Coronary artery (tissue), 2 donors: ENCODE data around the gene PHACTR1.

Experiments used
- DNase-seq: peaks from one replicate; pipeline ENCODE4 v3.0.0-alpha.2; 2017; ENCODE audit warnings: low spot score
- H3K27ac ChIP-seq, 2 donors: fragments of 200-600 bp; sonication (generic); one replicate each; pipeline ENCODE4 v1.5.1; 2016 to 2019
- H3K4me3 ChIP-seq: fragments of 200-600 bp; sonication (generic); 2 replicates; pipeline ENCODE4 v1.5.1; 2016; ENCODE audit warnings: mild to moderate bottlenecking, moderate library complexity
- TF ChIP-seq, protein P1 (sequence below): fragments of 200-600 bp; sonication (generic); IDR thresholded peaks from one replicate; pipeline ENCODE4 v1.5.1; 2019; ENCODE audit warnings: antibody characterized with exemption

PHACTR1 gene

DNA sequence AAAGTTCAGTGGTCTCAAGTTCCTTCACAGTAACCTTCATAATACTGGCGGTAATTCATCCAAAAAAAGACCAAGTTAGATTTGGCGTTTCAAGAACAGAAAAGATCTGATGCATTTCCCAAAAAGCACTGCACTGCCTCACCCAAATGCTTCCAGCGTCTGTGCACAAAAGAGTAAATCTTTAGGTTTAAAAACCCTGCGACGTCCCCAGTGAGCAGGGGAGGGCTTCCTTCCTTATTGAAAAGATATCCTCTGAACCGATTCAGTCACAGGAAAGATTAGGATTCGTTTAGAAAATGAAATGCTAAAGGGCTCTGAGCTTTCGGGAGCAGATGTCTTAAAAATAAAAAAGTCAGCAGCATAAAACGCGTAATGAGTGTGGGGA is 611.1 kb downstream of the PHACTR1 start:
- no peak for DNase-seq
- TF ChIP-seq, protein P1, sequence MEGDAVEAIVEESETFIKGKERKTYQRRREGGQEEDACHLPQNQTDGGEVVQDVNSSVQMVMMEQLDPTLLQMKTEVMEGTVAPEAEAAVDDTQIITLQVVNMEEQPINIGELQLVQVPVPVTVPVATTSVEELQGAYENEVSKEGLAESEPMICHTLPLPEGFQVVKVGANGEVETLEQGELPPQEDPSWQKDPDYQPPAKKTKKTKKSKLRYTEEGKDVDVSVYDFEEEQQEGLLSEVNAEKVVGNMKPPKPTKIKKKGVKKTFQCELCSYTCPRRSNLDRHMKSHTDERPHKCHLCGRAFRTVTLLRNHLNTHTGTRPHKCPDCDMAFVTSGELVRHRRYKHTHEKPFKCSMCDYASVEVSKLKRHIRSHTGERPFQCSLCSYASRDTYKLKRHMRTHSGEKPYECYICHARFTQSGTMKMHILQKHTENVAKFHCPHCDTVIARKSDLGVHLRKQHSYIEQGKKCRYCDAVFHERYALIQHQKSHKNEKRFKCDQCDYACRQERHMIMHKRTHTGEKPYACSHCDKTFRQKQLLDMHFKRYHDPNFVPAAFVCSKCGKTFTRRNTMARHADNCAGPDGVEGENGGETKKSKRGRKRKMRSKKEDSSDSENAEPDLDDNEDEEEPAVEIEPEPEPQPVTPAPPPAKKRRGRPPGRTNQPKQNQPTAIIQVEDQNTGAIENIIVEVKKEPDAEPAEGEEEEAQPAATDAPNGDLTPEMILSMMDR, result no peak
- Histone ChIP-seq H3K27ac (peak overlapping the region; percentile 84 to 89), H3K4me3 (peak overlapping the region; percentile 79)

DNA sequence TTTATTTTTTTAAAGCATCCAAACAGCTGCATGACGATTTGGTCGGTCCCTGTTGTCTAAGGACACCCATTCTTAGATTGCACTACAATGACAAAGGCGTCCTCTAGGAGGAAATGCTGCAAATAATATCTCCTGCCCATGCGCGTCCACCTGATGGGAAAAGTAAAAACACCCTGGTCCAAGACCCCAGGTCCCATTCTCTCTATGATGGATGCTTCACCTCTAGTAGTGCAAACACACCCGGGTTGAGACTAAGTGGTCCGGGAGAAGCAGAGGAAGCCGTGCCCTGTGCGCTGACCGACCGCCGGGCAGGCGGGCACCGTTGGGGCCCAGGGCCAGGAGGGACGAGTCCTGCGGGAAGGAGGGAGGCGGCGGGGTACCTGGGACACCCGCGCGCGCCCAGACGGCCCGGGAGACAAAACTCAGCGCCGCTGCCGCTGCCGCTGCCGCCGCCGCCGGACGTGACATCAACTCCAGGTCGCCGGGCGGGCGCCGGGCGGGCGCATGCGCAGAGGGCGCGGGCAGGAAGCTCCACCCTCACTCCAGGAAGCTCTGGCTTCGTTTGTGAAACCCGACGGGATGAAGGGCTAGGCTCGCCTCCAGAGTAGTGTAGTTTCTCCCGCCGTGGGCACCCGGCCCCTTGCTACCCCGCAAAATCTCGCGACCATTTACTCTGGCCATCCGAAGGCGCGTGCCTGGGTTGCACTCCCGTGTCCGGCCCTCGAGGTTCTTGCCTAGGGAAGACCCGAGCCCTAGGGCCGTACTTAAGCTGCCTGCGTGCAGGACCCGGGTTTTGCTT is 611.7 kb downstream of the PHACTR1 start, which contains the start of gene TBC1D7:
TSS of gene TBC1D7 (minus strand) at position 462 of the 799 bp plus-strand sequence. CDS start 1,639 bp downstream, outside the sequence.
- H3K27ac ChIP-seq, result peak within 1 kb of the TSS; percentile 84 to 89
- DNase-seq, result peak; percentile 94
- TF ChIP-seq, protein P1, result no peak
- H3K4me3 ChIP-seq, result peak within 1 kb of the TSS; percentile 79

DNA sequence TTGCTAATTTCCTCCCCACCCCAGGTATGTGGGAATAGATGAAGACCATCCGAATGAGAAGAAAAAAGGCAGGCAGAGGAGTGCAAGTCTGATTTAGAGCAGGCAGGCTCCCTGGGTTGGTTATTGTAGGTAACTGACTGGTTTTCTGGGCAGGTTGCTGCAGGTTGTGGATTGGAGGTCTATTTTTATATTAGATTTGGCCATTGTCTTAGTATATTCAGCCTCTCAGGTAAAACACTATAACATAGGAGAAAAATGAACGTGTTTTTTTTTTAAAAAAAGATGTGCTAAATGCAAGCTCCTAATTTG is 612.3 kb downstream of the PHACTR1 start:
- peak overlapping the region; percentile 84 to 89 for H3K27ac ChIP-seq
- H3K4me3 ChIP-seq, result peak overlapping the region; percentile 79
- TF ChIP-seq, protein P1, result no peak
- no peak for DNase-seq

DNA sequence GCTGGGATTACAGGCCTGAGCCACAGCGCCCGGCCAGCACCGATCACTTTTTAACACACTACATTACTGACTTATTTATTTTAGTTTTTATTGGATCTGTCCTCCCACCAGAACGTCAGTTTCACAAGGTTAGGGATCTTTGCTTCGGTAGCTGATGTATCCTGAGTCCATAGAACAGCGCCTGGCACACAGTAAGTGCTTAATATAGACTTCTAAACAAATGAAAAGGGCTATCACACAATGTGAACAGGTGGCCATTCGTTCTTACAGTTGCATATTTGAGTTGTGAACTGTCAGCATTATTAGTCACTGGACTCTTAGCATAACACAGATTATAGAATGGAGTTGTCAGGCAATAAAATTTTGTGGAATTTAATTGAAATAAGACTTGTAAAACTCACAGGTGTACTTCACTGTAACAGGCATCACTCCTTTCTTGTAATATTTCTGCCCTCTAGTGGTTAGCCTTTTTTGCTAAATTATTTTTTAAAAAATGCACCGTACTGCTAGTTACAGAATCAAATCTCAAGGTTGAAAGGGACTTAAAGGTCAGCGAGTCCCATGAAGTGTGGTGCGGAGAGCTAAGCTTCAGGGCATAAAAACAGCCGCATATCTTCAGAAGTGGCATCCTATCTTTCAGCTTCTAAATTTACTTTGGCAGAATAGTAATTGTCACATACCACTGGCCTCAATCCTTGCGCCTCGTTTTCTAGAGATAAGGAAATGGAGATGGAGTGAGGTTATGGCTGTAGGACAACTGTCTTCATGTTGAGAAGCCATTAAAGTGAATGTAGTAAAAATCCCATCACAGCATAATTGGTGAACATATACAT is 615.2 kb downstream of the PHACTR1 start:
- DNase-seq, result no peak

DNA sequence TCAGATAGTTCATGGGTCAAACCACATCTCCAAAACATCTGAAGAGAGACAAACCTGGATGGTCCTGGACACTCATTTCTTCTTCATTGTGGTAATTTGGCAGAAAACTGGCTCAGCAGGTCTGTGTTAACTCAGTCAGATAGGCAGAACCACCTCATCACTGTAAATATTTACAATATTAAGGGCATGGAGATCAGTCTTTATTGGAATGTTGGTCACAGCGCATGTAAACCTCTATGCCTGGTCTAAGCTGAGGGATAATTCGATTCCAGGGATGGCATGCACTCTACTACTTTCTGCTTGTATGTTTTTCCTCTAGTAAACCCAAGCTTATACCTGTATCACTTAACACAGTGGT is 615.8 kb downstream of the PHACTR1 start:
- Histone ChIP-seq H3K4me3 (no peak overlapping the region), H3K27ac (no peak overlapping the region)
- DNase-seq, result no peak
- TF ChIP-seq, protein P1, result no peak

More for the DNA sequence above, 615.2 kb downstream of the PHACTR1 start:
- Histone ChIP-seq H3K4me3 (no peak overlapping the region), H3K27ac (no peak overlapping the region)
- TF ChIP-seq, protein P1, result peak; percentile 54

DNA sequence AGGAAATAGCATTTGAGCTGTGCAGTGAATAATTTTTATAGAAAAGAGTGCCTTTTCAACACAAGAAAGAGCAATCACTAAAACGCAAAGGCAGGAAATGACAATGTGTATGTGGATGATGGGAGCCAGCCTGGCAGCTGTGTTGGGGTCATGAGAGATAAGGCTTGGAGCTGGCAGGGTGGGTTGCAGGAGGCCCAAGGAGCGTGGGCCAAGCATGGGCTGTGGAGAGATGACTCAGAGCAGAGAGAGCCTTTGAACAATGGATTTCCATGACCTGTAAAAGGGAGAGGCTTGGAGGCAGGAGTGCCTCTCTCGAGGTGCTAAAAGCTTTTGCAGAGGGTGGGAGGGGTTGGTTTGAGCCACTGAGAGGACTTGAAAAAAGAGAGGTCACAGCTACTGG is 618.4 kb downstream of the PHACTR1 start:
- H3K27ac ChIP-seq, result no peak overlapping the region
- no peak overlapping the region for H3K4me3 ChIP-seq
- TF ChIP-seq, protein P1, result no peak
- DNase-seq, result no peak
